Liver (tissue), 9 donors: Measurements from ENCODE around the gene RCAN2. TPM values are rescaled to one million over a fixed set of nuclear protein-coding genes. Genes with fewer than 3 reads are reported as not detected.

Experiments used
- DNase-seq: peaks from one replicate; pipeline ENCODE4 v3.0.0-alpha.2; 2017; ENCODE audit warnings: low spot score
- H3K27ac ChIP-seq, 2 donors: one replicate each; pipeline ENCODE4 v1.7.0; 2013; ENCODE audit warnings: inconsistent platforms in 2 of 2, low read length in 2 of 2, control low read depth in 1 of 2, low read depth in 1 of 2, mild to moderate bottlenecking in 1 of 2
- H3K27me3 ChIP-seq, 4 donors: one replicate each; pipeline versions ENCODE4 v1.6.1 to v1.7.0; 2013; ENCODE audit warnings: low read length in 3 of 4, inconsistent platforms in 1 of 4, mild to moderate bottlenecking in 1 of 4, moderate library complexity in 1 of 4; ENCODE audit not compliant: control insufficient read depth in 4 of 4, insufficient read depth in 4 of 4
- H3K36me3 ChIP-seq, 4 donors: one replicate each; pipeline versions ENCODE4 v1.6.1 to v1.7.0; 2013; ENCODE audit warnings: low read length in 3 of 4, mild to moderate bottlenecking in 3 of 4, low read depth in 1 of 4, moderate library complexity in 1 of 4; ENCODE audit not compliant: control insufficient read depth in 4 of 4, insufficient read depth in 3 of 4
- H3K4me1 ChIP-seq, 4 donors: one replicate each; pipeline versions ENCODE4 v1.6.1 to v1.7.0; 2013; ENCODE audit warnings: low read length in 3 of 4, mild to moderate bottlenecking in 3 of 4, moderate library complexity in 1 of 4; ENCODE audit not compliant: control insufficient read depth in 4 of 4, insufficient read depth in 4 of 4
- H3K4me3 ChIP-seq, 3 donors: one replicate each; pipeline versions ENCODE4 v1.6.1 to v1.7.0; 2013; ENCODE audit warnings: low read length in 3 of 3, control low read depth in 1 of 3, low read depth in 1 of 3, mild to moderate bottlenecking in 1 of 3
- H3K9ac ChIP-seq, 2 donors: one replicate each; pipeline ENCODE4 v1.7.0; 2013; ENCODE audit warnings: low read length in 2 of 2, mild to moderate bottlenecking in 2 of 2, moderate library complexity in 2 of 2, control low read depth in 1 of 2, low read depth in 1 of 2
- H3K9me3 ChIP-seq, 4 donors: one replicate each; pipeline versions ENCODE4 v1.6.1 to v1.7.0; 2013; ENCODE audit warnings: low read length in 3 of 4; ENCODE audit not compliant: control insufficient read depth in 4 of 4
- CTCF ChIP-seq: fragments of 150-350 bp; IDR thresholded peaks from 2 replicates; pipeline ENCODE4 v1.5.1; 2017; ENCODE audit warnings: improper control_type of control experiment, low read depth, low read length; ENCODE audit not compliant: missing input control
- EGR1 ChIP-seq, 2 donors: IDR thresholded peaks; 2 replicates each; pipeline ENCODE4 v1.6.1; 2016 to 2018; ENCODE audit warnings: antibody characterized with exemption in 2 of 2, low read depth in 2 of 2
- FOXA1 ChIP-seq: IDR thresholded peaks from 2 replicates; pipeline ENCODE4 v1.6.1; 2016; ENCODE audit warnings: antibody characterized with exemption
- FOXA2 ChIP-seq: IDR thresholded peaks from 2 replicates; pipeline ENCODE4 v1.6.1; 2016; ENCODE audit warnings: antibody characterized with exemption
- GABPA ChIP-seq, 2 donors: IDR thresholded peaks in 1 of 2; conservative IDR thresholded peaks in 1 of 2; 2 replicates each; pipeline ENCODE4 v1.6.1; 2016; ENCODE audit warnings: antibody characterized with exemption in 2 of 2, mild to moderate bottlenecking in 1 of 2, moderate library complexity in 1 of 2
- HNF4A ChIP-seq, 2 donors: conservative IDR thresholded peaks; 2 replicates each; pipeline ENCODE4 v1.6.1; 2016; ENCODE audit warnings: antibody characterized with exemption in 2 of 2, mild to moderate bottlenecking in 2 of 2
- HNF4G ChIP-seq: IDR thresholded peaks from 2 replicates; pipeline ENCODE4 v1.6.1; 2016; ENCODE audit warnings: antibody characterized with exemption
- JUND ChIP-seq, 2 donors: IDR thresholded peaks; 2 replicates each; pipeline ENCODE4 v1.6.1; 2016; ENCODE audit warnings: antibody characterized with exemption in 2 of 2
- MAX ChIP-seq: IDR thresholded peaks from 2 replicates; pipeline ENCODE4 v1.6.1; 2016; ENCODE audit warnings: antibody characterized with exemption
- NR2F2 ChIP-seq: IDR thresholded peaks from 2 replicates; pipeline ENCODE4 v1.6.1; 2016; ENCODE audit warnings: antibody characterized with exemption
- REST ChIP-seq: IDR thresholded peaks from 2 replicates; pipeline ENCODE4 v1.6.1; 2016; ENCODE audit warnings: antibody characterized with exemption, mild to moderate bottlenecking
- RXRA ChIP-seq, 2 donors: IDR thresholded peaks; 2 replicates each; pipeline ENCODE4 v1.6.1; 2017 to 2018; ENCODE audit warnings: antibody characterized with exemption in 2 of 2, mild to moderate bottlenecking in 1 of 2
- SP1 ChIP-seq: IDR thresholded peaks from 2 replicates; pipeline ENCODE4 v1.6.1; 2018; ENCODE audit warnings: antibody characterized with exemption, mild to moderate bottlenecking
- TAF1 ChIP-seq: conservative IDR thresholded peaks from 2 replicates; pipeline ENCODE4 v1.6.1; 2016; ENCODE audit warnings: antibody characterized with exemption, mild to moderate bottlenecking
- YY1 ChIP-seq: IDR thresholded peaks from 2 replicates; pipeline ENCODE4 v1.6.1; 2016; ENCODE audit warnings: antibody characterized with exemption, mild to moderate bottlenecking
- WGBS: extraction: QIAGEN DNeasy Blood & Tissue Kit; methylation state at CpG from one replicate; pipeline ENCODE4 v1.1.7; 2013; 5-methylcytosine and 5-hydroxymethylcytosine counted together
- polyA plus RNA-seq, 2 donors: library from polyadenylated mRNA; stranded (reverse) in 1 of 2; unstranded in 1 of 2; fragments of 200-250 nt in 1 of 2; fragments of >200 nt in 1 of 2; fragmentation: Nextera tagmentation in 1 of 2; extraction: Ambion mirVana in 1 of 2; gene quantifications; one replicate each; pipeline versions ENCODE4 v1.2.1 to v1.2.3, GENCODE V29; 2013 to 2015
- total RNA-seq, 2 donors: library from RNA; depleted of rRNA; stranded (reverse); fragments of >200 nt; gene quantifications; one replicate each; pipeline ENCODE4 v1.2.3, GENCODE V29; 2014
- donor health status: healthy.
- donor health status: healthy.
- donor health status: healthy.
- donor health status: healthy.
- donor health status: healthy.

The RCAN2 gene
- total and polyA plus RNA-seq, 4 donors = 0.19 to 8.2 (median 2.4) TPM

GRCh38 chr6:46454691-46455090, 36.6 kb downstream of the RCAN2 start:
- 90% methylated on average over 1 of the region's 1 CpG for WGBS
- peaks cover 0 to 6% (median 0%) of the 10 kb centered on the region in 4 donors for H3K9me3 ChIP-seq
- no peaks in the 10 kb centered on the region for H3K36me3 ChIP-seq
- no peaks in the 10 kb centered on the region for H3K4me1 ChIP-seq
- no peak for DNase-seq
- no peak overlapping the region for H3K27ac ChIP-seq
- H3K9ac ChIP-seq = no peak overlapping the region
- H3K27me3 ChIP-seq = no peaks in the 10 kb centered on the region
- TF ChIP-seq HNF4A (conservative IDR thresholded peaks at IDR 0.05) (no peak), REST (no peak), NR2F2 (no peak), JUND (IDR thresholded peaks at IDR 0.05) (no peak), FOXA1 (no peak), HNF4G (no peak), YY1 (no peak), SP1 (no peak), EGR1 (IDR thresholded peaks at IDR 0.05; ENCODE audit: low read depth in 2 of 2) (no peak), CTCF (no peak), MAX (no peak), FOXA2 (no peak)
- H3K4me3 ChIP-seq = no peak overlapping the region

- no peak overlapping the region for H3K9ac ChIP-seq
- H3K4me1 ChIP-seq = no peaks in the 10 kb centered on the region
- peaks cover 0 to 6% (median 0%) of the 10 kb centered on the region in 4 donors for H3K9me3 ChIP-seq
- no peak overlapping the region for H3K27ac ChIP-seq
- no peaks in the 10 kb centered on the region for H3K27me3 ChIP-seq
- DNase-seq = no peak
- WGBS = 87% methylated on average over 3 of the region's 3 CpGs
- TF ChIP-seq GABPA (IDR thresholded peaks at IDR 0.05 in 1 of 2, conservative IDR thresholded peaks at IDR 0.05 in 1 of 2) (no peak), YY1 (no peak), JUND (IDR thresholded peaks at IDR 0.05) (no peak), RXRA (IDR thresholded peaks at IDR 0.05) (no peak), HNF4G (no peak), TAF1 (no peak), CTCF (no peak)
- no peak overlapping the region for H3K4me3 ChIP-seq
- H3K36me3 ChIP-seq = no peaks in the 10 kb centered on the region
These were observed 37.4 kb downstream of the RCAN2 start for GRCh38 chr6:46453741-46454316.
